ENCODE results near the gene LRIG3.
"Not testable (repeated sequence)": the region's sequence is repeated elsewhere in the genome, so short reads cannot be mapped to it uniquely, and the experiment has no call there.

LRIG3 gene

DNA sequence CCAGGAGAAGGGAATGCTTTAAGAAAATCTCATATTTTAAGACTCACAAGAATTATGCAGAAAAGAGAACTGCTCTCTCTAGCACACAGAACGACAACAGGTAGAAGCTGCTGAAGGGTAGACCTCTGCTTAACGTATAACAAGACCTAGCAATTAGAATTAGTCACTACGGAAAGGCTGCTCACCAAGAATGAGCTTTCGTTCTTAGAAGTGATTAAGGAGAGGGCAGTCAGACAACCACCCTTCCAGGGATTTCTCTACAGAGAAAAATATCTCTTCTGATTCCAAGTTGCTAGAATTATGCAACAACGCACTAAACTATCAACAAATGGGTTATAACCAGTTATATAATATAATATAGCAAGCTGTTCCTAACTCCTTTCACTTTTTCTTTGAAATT is 18.6 kb downstream of the LRIG3 start:
- no peak for DNase-seq

DNA sequence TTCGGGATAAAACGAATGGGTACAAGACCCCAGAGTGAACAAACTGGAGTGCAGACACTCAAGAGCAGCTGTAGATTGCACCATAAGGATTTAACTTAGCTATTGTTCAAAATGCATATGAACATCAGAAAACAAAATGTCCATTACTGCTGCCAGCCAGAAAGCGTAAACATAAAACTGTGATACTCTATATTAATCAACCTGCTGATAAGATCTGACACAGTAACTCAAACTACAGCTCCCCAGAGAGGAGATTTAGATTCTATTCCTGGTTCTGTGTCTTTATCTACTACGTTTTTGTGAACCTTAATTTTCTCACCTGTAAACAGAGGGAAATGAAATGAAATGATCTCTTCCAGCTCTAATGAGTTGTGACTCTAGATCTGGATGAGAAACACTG is 22.3 kb downstream of the LRIG3 start:
- no peak for DNase-seq

DNA sequence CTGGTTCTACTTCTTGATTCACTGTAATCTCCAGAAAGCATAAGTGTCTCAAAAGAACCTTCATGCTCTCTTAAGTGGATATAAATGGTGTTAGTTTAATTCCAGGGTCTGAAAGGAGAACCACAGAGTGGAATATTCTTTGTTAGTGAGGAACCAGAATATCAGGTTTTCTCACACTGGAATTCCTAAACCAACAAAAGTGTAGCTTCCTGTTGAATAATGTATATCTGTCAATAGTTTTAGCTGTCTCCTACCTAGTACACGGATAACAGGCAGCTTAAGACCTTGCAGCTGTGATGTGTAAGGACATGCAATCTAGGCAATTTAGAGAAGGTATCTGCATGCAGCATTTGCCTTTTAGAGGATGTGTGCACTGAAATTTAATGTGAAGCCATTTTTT is 24.0 kb downstream of the LRIG3 start:
- DNase-seq: no peak

DNA sequence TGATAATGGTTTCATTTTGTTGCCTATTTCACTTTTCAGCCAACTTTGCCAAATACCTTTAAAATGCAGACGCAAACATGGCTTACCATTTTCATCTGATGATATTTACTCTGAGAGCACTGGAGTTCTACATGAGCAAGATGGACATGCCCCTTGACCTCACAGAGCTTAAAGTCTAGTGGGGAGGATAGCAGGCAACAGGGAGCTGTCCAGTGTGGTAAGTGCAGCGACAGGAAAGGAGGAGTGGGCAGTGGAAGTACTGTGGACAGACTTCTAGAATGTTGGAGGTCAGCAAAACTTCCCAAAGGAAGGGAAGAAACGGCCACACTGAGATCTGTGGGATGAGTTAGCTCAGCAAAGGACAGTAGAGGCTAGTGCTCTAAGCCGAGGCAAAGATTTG is 25.3 kb downstream of the LRIG3 start:
- DNase-seq: no peak

DNA sequence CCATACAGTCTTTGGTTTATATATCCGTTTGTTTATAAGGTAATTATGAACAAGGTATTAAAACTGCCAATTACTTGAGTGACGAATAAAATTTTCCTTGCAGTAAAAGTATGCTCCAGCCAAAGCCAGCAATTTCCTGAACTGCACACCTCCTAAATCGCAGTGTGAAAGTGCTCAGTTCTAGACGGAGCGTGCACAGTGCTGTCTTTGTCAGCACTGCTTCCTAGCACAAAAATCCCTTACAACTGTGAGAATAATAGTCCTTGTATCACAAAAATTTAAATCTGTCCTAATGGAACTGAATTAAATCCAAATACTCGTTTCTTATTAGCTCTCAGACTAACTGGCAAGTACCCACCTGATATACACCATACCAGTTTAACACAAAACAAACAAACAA is 26.3 kb downstream of the LRIG3 start:
- DNase-seq: no peak

DNA sequence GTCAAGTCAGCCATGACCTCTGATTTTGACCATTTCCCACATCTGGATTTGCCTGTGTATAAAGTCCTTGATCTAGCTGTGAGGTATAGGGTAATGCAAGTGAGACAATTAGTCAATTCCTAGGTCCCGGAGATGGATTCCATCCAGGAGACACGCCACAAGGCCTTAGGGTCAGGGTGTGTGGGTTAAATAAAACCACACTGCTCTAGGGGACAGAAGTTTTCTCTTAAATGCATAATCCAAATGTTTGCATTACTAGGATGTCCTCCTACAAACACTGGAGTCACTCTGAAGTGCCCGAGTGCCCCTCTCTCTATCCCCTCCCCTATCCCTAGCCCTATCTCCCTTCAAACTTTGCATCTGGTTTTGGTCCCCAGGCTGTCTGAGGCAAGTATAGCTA is 26.8 kb downstream of the LRIG3 start:
- no peak for DNase-seq

DNA sequence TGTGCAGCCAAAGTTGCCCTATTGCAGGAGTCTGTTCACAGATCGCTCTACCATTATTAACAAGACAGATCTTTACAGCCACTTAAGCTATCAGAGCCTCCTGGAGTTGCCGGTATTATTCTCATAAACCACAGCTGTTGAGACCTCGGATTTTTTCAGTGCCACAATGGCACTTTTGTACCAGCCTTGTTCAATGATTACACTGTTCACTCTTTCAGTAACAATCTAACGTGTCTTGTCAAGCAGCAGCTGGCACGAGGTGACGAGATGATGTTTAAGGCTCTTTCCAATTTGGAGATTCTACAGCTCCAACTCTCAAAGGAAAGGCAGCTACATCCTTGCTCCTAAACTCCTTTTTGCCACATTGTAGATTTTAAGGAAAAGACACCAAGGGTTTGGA is 30.7 kb downstream of the LRIG3 start:
- no peak for DNase-seq

DNA sequence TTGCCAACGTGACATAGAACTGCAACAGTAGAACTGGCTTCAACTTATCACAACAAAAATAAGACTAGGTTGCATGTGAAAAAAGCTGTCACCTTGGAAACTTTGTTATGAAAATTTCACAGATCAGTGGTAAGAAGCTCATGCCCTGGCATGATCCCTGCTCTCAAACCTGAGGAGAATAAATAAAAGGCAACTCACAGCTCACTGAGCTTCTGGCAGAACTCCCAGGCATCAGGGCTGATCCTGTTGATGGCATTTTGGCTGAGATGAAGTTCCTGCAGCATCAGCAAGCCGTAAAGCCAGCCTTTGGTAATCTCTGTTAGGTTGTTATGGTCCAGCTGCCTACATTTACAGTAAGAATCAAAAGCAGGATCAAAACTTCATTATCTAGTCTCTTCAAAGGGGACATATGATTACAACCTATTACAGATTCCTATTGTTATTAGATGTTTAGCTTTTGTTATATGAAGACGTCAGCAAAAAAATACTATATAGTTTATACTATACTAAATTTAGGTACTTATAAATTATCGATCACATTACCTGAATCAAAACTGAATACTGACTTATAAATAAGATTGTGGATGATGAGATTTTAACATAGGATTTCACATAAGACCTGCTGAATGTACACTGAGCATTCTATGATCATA is 32.0 kb downstream of the LRIG3 start:
- DNase-seq: no peak

DNA sequence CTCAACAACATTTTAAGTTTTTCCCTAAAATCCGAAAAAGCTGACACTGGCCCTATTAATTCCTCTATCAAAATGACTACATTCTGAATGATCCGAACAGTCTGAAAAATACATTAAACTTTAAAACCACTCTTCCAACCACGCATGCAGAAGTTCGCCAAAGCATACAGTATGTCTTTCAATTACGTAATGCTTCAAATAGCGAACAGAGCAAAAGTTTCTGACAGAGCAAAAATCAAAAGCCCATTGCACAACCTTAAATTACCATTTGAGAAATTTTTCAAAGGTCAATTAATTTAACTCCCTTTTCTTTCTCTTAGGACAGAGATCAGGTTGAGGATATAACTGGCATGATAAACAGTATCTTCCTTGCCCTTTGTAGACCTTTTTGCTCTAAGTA is 33.2 kb downstream of the LRIG3 start:
- no peak for DNase-seq

DNA sequence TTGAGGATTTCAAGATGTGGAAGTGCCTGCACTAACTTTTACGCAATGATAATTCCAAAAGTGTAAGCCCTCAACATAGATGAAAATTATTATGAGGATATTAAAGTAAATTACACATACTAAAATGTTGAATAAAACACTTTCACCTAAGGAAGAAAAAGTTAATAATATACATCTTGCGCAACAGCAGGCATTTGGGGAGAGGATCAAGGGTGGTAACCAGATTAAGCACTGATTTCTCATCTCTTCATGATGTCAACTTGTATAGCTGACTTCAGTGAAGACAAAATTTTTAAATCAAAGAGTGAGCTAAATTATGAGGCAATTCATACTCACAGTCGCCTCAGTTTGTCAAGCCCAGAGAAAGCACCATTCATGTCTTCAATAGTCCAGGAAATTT is 33.8 kb downstream of the LRIG3 start:
- DNase-seq: no peak

DNA sequence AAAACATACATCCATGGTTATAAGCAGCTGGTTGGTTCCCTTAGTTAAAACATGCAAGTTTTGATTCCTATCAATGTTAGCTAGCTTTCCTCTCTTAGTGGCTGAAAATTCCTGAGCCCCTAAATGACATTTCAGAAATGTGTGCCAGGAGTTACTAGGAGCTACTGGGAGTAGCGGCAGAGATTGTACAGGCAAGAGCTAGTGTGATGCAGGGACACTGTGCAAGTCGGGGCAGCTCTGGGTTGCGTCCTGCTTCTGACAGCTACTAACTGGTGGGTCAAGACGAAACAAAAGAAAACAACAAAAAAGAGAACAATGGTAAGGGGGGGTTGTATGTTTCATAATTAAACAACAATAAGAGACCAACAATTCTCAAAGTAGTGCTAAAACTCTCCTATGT is 35.4 kb downstream of the LRIG3 start:
- no peak for DNase-seq

DNA sequence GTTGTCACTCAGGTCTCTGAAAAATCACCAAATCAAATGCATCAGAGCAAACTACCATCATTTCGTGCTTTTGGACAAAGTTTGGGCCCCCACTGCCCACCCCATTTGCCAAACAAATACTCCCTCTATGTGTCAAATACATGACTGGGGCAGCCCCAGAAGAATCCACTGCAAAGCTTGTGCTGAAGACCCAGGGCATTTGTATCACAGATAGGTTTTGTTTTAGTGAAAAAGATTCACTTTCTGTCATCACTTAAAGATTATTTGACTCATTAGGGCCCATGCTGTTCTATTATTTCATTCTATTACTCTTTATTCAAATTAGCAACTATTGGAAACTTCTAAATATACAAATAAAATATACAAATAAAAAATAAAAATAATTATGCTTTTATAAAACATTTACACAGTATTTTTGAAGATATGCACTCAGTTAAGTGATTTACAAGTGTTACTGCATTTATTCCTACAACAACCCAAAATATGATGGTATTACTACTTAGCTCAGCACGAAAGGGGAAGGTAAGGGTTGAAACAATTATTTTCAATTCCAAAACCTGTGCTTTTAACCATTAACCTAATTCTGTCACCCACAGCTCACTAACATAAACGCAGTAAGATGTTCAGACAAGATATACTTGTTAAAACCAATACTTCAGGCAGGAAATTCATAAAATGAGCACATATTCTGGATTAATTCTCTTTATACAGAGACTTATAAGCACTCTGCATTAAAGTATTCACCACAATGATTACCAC is 36.5 kb downstream of the LRIG3 start:
- no peak for DNase-seq

DNA sequence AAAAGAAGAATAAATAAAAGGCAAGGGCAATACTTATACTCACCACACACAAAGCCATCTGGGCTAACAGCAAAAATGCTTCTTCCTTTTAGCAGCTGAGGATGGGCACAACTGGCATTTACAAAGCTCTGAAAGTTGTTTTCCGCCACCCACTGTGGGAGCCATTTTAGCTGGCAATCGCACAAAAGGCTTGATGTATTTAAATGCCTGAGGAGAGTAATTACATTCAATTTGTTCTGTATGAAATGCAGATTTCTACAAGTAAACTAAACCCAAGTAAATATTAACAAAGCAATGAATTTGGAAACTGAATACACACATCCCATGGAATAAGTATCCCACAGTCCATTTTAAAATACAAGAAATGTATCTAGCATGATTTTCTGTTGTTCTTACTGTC is 37.5 kb downstream of the LRIG3 start:
- no peak for DNase-seq

DNA sequence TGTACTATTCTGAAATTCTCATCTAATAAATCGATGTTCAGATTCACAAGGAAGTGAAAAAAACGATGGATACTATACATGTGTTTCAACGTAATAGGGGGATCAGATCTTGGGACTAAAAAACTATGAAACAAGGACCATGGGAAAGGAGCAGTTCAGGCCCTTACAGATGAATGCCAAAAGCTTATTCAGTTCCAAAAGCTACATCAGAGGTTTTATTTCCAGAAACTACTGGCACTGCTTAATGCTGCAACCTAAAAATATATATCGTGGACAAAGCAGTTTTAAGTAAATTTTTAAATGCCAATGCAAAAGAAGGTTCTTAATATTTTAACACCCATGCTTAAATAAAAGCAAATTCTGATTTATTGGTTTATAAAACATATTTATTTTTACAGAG is 38.5 kb downstream of the LRIG3 start:
- DNase-seq: no peak

DNA sequence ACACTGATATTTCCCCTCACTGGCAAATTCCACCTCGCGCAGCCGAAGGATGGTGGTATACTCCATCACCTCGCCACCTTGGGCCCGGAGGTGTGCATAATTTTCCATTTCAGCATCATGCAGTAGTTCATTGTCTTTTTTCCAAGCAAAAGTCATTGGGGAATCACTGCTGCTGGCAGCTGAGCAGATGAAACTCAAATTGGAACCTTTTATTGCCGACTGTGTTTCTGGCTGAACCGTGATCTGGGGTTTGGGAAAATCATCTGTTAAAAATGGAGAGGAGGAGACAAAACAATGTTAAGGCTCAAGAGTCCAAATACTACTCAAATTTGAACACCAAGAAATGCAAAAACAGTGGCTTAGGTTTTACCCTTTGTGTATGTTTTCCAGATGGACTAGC is 39.7 kb downstream of the LRIG3 start:
- no peak for DNase-seq

DNA sequence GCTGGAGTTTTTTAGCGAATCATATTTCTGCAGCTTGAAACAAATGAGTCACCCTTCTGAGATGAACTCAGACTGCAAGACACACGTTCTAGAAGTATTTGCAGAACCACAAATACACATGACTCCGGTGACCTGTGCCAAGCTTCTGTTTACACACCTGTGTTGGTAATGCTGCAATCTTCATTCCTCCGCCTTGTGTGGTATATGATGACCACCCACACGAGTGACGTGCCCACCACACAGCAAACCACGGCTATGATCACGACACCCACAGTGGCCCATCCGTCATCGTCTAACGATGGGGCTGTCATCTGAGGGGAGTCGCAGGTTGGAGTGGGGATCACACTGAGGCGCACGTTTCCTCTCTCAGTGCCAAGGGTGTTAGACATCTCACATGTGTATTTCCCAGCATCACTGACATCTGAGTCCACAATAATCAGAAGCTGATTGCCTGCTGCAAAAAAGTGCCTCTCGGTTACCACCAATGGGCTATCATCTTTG is 43.0 kb downstream of the LRIG3 start:
- DNase-seq: no peak

DNA sequence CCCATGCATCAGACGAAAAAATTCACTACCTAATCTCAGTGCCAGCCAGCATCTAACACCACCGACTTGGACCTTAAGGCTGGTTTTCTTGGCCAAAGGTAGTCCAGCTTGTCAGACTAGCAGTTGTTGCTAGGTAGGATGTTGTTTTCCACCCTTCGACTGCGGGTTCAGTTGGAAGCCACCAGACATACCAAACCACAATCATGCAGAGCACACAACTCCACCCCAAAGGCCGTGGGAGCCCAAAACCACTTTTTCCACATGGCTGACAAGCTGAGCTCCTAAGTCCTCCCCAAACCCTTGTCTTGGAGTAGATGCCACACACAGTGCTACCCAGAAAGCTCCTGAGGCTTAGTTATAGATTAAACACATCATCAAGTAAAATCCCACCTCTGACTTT is 46.8 kb downstream of the LRIG3 start:
- no peak for DNase-seq

DNA sequence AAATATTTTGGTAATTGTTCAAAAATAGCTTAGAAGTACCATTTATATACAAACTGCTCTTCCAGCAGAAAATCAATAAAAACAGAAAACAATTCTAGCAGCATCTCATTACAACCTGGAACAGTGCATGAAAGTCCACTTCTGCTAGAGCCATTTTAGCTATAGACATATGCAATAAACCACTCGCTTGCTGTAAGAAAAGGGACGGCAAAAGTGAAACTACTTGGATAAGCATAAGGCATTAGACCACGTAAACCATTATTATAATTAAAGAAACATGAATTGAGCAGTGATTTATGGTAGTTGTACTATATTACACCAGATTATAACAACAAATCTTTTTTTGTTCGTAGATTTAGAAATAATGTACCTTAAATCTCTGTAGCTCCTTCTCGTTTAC is 48.7 kb downstream of the LRIG3 start:
- DNase-seq: no peak

DNA sequence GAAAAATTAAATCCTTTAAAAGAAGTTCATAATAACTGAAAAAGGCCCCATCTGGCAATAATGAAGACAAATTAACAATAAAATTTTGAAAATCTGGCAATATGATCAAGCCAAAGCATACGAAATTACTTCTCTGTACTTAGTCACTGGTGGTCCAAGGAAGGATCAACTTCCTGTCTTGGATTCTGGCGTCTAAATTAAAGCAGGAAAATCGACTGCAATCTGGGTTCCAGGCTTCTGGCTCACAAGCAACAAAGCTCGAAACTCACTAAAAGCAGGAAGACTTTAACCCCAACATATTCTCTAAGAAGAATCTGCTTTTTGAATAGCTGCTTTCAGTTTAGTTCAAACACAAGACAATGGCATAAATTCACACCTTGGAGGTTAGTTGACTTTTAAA is 49.7 kb downstream of the LRIG3 start:
- no peak for DNase-seq

DNA sequence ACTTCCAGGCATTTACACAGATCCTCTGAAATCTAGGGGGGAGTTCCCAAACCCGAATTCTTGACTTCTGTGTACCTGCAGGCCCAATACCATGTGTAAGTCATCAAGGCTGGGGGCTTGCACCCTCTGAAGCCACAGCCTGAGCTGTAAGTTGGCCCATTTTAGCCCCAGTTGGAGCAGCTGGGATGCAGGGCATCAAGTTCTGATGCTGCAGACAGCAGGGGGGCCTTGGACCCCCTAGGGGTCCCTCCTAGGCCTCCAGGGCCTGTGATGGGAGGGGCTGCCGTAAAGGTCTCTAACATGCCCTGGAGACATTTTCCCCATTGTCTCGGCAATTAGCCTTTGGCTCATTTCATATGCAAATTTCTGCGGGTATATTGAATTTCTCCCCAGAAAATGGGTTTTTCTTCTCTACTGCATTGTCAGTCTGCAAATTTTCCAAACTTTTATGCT is 59.5 kb downstream of the LRIG3 start:
- DNase-seq: no peak

DNA sequence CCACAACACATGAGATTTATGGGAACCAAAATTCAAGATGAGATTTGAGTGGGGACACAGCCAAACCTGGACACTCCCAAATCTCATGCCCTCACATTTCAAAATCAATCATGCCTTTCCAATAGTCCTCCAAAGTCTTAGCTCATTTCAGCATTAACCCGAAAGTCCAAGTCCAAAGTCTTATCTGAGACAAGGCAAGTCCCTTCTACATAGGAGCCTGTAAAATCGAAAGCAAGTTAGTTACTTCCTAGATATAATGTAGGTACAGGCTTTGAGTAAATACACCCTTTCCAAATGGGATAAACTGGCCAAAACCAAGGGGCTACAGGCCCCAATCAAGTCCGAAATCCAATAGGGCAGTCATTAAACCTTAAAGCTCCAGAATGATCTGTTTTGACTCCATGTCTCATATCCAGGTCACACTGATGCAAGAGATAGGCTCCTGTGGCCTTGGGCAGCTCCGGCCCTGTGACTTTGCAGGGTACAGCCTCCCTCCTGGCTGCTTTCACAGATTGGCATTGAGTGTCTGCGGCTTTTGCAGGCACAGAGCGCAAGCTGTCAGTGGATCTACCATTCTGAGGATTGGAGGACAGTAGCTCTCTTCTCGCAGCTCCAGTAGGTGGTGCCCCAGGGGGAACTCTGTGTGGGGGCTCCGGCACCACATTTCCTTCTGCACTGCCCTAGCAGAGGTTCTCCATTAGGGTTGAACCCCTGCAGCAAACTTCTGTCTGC is 60.1 kb downstream of the LRIG3 start:
- no peak for DNase-seq

DNA sequence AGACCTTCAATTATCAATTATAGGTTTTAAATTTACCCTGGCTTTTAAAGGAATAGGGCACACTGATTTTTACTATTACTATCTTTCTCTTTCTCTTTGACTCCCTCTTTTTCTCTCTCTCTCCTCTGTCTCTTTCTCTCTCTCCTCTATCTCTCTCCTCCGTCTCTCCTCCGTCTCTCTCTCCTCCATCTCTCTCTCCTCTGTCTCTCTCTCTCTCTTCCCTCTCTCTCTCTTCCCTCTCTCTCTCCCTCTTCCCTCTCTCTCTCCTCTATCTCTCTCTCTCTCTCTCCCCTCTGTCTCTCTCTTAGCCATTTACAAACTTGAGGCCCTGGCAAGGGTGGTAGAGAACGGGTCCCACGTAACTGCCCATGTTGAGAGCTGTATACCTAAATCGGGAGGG is 62.3 kb downstream of the LRIG3 start:
- DNase-seq: no peak

DNA sequence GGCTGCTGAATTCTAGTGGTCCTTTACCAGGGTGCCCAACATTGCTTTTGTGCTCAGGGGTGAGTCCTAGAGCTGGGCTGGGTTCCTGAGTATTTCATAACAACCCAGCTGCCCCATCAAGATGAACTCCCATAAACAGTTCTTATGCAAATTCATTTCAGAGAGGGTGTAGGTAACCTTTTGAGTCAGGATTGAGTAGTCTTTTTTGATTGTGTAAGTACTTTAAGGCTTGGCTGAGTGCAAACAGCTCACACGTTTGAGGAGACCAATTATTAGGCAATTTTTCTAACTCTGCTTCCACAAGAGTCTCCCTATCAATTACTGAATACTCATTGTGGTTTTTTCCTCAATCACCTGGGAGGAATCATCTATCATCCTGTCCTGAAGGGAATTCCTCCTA is 63.1 kb downstream of the LRIG3 start:
- DNase-seq: not testable (repeated sequence)

DNA sequence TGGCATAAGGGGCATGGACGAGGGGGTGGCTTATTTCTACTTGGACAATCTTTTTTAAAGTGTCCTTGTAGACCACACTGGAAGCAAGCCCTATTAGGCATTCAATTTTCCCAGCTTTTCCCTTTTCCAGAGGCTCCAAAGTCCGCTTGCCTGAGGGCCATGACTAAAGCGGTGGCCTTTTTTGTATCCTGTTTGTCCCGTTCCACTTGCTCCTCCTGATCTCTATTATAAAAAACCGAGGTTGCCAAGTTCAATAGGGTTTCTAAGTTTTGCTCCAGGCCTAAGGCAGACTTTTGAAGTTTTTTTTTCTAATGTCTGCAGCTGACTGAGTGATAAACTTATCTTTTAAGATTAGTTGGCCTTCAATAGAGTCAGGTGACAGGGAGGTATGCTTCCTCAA is 64.7 kb downstream of the LRIG3 start:
- not testable (repeated sequence) for DNase-seq

Data from activated effector memory CD4-positive, alpha-beta T cell treated with Interleukin-2 at 50 U/mL for 16 hours (primary cell).